ENCODE data around the gene GALNT10.

The GALNT10 gene

GRCh38 chr5:154296525-154297159 lies 106.1 kb downstream of the GALNT10 start:
- no peak for DNase-seq (ENCODE audit: low read depth)

- no peak for DNase-seq (ENCODE audit: low read depth)
Measured at GRCh38 chr5:154298065-154298464, 107.5 kb downstream of the GALNT10 start.

GRCh38 chr5:154300207-154300883 lies 109.8 kb downstream of the GALNT10 start:
- no peak for DNase-seq (ENCODE audit: low read depth)

- DNase-seq (ENCODE audit: low read depth) = no peak
Measured at GRCh38 chr5:154301726-154302125, 111.2 kb downstream of the GALNT10 start.

GRCh38 chr5:154302161-154302560 lies 111.6 kb downstream of the GALNT10 start:
- no peak for DNase-seq (ENCODE audit: low read depth)

- DNase-seq (ENCODE audit: low read depth) = no peak
Measured at GRCh38 chr5:154303133-154303532, 112.6 kb downstream of the GALNT10 start.

- no peak for DNase-seq (ENCODE audit: low read depth)
Measured at GRCh38 chr5:154308443-154309370, 118.2 kb downstream of the GALNT10 start.

GRCh38 chr5:154309371-154309745 lies 118.8 kb downstream of the GALNT10 start:
- no peak for DNase-seq (ENCODE audit: low read depth)

- no peak for DNase-seq (ENCODE audit: low read depth)
Measured at GRCh38 chr5:154309805-154310204, 119.3 kb downstream of the GALNT10 start.

- DNase-seq (ENCODE audit: low read depth) = no peak
Measured at GRCh38 chr5:154311362-154311761, 120.8 kb downstream of the GALNT10 start.

- DNase-seq (ENCODE audit: low read depth) = no peak
Measured at GRCh38 chr5:154312000-154312399, 121.5 kb downstream of the GALNT10 start.

- no peak for DNase-seq (ENCODE audit: low read depth)
Measured at GRCh38 chr5:154312576-154312975, 122.0 kb downstream of the GALNT10 start.

GRCh38 chr5:154313360-154314017 lies 123.0 kb downstream of the GALNT10 start:
- DNase-seq (ENCODE audit: low read depth) = no peak

- no peak for DNase-seq (ENCODE audit: low read depth)
Measured at GRCh38 chr5:154315196-154315595, 124.7 kb downstream of the GALNT10 start.

GRCh38 chr5:154315756-154316155 lies 125.2 kb downstream of the GALNT10 start:
- no peak for DNase-seq (ENCODE audit: low read depth)

- no peak for DNase-seq (ENCODE audit: low read depth)
Measured at GRCh38 chr5:154316223-154316935, 125.8 kb downstream of the GALNT10 start.

- DNase-seq (ENCODE audit: low read depth) = no peak
Measured at GRCh38 chr5:154317916-154318315, 127.4 kb downstream of the GALNT10 start.

GRCh38 chr5:154318691-154319090 lies 128.2 kb downstream of the GALNT10 start:
- no peak for DNase-seq (ENCODE audit: low read depth)

- DNase-seq (ENCODE audit: low read depth) = no peak
Measured at GRCh38 chr5:154319736-154320135, 129.2 kb downstream of the GALNT10 start.

- no peak for DNase-seq (ENCODE audit: low read depth)
Measured at GRCh38 chr5:154320224-154321089, 129.9 kb downstream of the GALNT10 start.

- DNase-seq (ENCODE audit: low read depth) = no peak
Measured at GRCh38 chr5:154321546-154321945, 131.0 kb downstream of the GALNT10 start.

Measured in stimulated activated CD8-positive, alpha-beta memory T cell treated with anti-CD3 and anti-CD28 coated beads, Interleukin-12 subunit alpha, Interleukin-12 subunit beta, amount 100 ng/mL, for 1 hour (primary cell).